HG03175 (cell line): ENCODE data around the gene MEDAG.
"Not testable (repeated sequence)": the region's sequence is repeated elsewhere in the genome, so short reads cannot be mapped to it uniquely, and the experiment has no call there.

Source experiments
- ATAC-seq: cut with Tn5 transposase; IDR thresholded peaks from one replicate; pipeline ENCODE4 v1.9.1; 2021; ENCODE audit warnings: mild to moderate bottlenecking, moderate library complexity; ENCODE audit not compliant: unreplicated experiment

The MEDAG gene

GRCh38 chr13:30906411-30907051 lies 460 bp downstream of the MEDAG start:
- ATAC-seq = no peak

DNA sequence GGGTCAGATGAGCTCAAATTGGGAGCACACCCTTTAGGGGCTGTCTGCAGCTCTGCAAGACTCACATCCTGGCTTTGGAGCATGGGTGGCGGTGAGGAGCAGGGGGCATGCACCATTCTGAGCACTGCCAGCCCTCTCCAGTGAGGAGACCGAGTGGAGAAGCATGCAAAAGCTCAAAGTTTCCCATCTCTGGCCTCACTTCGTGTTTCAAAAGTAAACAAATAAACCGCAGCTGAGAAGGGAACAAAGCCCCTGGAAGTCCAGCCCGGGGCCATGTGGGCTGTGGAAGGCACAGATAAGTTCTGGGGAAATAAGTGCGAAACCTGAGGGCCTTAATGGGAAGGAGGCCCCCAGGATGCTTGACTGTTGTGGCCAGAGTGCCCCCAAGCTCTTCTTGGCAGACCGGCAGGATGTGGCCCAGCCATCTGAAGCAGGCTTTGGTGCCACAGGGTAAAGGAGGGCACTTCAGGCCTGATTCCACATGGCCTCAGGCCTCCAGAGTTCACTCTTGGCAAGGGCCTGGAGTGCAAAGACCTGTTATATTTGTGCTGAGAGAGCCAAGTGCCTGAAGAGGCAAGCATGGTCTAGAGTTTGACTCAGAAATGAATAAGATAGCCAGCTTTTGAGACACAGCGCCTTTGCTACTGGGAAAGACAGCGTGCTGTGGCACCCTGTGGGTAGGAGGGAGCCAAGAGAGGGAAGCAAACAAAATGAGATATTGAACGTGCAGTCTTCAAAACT lies 1.2 kb downstream of the MEDAG start:
- ATAC-seq = no peak

GRCh38 chr13:30908416-30908980 lies 2.4 kb downstream of the MEDAG start:
- ATAC-seq = no peak

DNA sequence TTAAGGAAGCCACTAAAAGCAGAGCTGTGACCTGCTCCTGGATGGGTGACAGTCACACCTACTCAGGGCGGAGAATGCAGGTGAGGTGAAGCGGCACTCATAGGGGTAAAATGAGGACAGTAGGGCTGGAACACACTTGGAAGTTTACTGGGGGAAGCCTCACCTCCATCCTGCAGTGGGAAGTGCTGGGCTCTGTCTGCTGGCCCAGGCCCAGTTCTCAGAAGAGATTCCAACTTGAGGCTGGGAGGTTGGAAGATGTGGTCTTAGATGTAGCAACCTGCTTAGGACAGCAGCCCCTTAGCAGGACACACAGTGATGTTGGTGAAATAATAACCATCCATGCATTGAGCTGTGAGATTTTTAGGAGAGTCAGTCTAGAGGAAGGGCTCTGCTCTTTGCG lies 4.6 kb downstream of the MEDAG start:
- no peak for ATAC-seq

- ATAC-seq = no peak
Measured at GRCh38 chr13:30915691-30916541, 9.8 kb downstream of the MEDAG start.

DNA sequence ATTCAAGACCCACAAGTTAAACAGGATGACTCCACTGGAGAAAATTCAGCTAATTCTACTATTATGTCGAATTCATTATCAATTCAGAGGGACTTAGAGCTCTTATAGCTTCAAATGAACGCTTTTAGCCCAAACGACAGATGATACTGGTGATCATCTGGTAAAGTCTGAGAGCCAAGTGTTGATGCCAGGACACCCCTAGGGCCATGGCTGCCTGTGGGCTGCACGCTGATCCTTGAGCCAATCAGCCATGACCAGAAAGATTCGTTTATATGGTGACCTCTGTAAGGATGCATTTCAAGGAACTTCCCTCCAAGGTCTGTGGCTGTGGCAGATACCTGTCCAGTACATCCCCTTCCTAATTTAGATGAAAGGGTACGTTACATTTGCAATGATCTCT lies 10.9 kb downstream of the MEDAG start:
- ATAC-seq = no peak

DNA sequence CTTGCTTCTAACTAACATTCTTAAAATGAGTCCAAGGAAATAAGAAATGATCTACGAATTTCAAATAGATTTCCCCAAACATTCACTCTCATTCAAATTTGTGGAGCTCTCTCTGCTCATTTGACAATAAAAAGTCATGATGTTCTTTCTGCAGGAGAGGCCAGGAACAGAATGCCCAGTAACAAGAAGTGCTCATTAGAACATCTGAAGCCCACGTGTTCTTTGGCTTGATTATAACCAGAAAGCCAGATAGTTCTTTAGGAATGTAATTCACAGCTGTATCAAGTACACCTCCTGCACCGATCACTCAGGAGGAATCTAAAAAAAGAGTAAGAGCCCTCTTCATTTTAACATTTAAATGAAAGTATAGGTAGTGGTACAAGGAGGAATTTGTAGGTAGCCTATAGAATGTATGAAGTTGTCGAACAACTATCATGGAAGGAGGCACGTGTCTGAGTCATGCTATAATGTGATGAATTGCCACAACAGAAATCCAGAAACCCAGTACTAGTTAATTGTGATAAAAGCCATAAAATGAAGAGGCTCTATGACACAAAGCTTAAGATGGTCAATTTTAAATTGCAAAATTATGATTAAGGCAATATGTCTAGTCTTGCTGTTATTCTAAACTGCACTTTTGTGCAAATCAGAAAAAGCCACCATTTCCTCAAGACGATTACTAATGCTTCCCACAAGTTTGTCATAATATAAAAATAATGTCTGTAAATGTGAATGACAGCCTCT lies 12.8 kb downstream of the MEDAG start:
- ATAC-seq = no peak

DNA sequence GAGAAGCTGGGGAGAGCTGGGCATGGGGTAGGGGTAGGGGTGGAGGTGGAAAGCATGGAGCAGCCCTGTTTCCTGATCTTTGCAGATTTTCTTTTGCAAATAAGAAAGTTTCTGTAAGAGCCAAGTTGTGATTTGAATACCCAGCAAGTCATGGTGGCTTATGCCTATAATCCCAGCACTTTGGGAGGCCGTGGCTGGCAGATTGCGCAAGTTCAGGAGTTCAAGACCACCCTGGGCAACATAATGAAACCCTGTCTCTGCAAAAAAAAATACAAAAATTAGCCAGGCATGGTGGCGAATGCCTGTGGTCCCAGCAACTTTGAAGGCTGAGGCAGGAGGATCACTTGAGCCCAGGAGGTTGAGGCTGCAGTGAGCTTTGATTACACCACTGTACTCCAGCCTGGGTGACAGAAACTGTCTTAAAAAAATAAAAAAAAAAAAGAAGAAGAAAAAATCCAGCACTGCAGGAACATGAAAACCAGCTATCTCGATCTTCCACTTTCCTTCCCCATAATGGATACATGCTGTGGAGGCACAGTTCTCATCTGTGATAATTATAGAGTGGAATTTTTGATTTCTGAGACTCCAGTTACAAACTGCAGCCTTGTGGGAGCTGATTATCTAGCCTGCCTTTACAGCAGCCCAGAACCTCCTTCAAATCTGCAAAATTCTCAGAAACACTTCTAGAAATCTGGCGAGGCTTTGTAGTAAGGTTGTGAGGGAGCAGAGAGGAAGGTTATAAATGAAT lies 14.3 kb downstream of the MEDAG start:
- ATAC-seq = no peak

DNA sequence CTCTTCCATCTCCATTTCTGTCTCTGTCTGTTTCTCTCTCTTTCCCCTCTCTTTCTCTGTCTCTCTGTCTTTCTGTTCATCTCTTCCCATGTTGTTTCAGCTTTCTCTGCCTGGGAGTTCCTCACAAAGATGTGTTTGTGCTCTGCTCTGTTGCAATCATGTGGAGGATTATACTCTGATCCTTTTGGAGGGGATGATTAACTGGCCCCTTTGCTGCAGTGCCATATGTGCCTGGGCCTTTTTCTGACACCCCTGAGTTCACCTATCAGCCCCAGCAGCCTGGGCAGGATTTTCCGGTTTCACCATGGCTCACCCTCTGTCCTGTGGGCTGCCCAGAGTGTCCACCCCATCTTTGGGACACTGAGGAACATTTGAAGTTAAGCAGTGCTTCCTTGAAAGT lies 17.3 kb downstream of the MEDAG start:
- ATAC-seq = no peak

GRCh38 chr13:30924721-30925120 lies 18.6 kb downstream of the MEDAG start:
- ATAC-seq = no peak

DNA sequence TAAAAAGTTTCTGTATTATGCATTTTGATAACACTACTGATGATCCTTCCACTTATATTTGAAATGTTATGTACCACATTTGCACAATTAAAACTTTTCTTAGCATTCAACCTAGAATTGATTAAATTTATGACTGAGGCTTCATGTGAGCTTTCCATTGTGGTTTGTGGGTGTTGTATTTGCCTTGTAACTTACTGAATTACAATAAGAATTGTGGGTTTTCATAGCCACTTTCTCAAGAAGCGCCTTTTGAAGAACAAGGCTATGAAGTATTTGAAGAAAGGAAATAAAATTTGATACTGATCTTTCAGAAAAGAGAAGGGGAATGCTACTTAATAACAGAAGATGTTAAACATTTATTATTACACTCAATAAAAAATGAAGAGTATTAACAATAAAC lies 19.4 kb downstream of the MEDAG start:
- no peak for ATAC-seq

DNA sequence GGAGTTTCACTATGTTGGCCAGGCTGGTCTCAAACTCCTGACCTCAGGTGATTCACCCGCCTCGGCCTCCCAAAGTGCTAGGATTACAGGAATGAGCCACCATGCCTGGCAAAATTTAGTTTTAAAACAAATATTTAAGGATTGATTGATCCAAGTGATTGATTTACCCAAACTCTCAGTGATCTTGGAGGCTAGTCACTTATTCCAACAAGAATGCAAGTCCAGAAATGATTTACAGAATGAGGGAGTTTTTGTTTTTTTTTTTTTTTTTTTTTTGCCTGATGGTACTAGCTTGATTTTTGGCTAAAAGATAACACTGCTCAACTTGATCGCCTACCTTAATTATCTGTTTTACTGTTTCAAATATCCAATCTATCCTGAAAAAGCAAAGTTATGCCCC lies 20.7 kb downstream of the MEDAG start:
- ATAC-seq = no peak

DNA sequence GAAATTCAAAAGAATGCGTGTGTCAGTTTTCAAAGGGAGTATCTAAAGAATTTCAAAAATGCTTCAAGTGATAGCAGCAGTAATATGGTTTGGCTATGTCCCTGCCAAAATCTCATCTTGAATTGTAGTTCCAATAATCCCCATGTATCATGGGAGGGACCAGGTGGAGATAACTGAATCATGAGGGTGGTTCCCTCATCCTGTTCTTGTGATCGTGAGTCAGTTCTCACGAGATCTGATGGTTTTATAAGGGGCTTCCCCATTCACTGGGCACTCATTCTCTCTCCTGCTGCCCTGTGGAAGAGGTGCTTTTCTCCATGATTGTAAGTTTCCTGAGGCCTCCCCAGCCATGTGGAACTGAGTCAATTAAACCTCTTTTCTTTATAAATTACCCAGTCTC lies 21.1 kb downstream of the MEDAG start:
- ATAC-seq = not testable (repeated sequence)

DNA sequence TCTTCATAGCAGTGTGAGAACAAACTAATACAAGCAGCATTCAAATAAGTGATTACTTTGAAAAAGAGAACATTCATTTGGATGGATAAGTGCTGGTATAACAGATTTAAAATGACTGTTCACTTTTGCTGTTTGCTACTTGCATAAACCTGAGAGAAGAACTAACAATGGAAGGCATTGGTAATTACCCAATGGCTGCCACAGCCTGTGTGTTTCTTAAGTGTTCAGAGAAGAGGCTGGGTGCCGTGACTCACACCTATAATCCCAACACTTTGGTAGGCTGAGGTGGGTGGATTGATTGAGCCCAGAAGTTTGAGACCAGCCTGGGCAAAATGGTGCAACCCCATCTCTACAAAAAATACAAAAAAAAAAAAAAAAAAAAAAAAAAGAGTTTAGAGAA lies 21.5 kb downstream of the MEDAG start:
- ATAC-seq = no peak

- ATAC-seq = no peak
Measured at GRCh38 chr13:30928978-30929377, 22.9 kb downstream of the MEDAG start.

GRCh38 chr13:30932481-30933353 lies 26.6 kb downstream of the MEDAG start, which contains the start of gene TEX26:
TSS of gene TEX26 (plus strand) at chr13:30932656. CDS start at chr13:30932716, 60 bp downstream.
- no peak for ATAC-seq

GRCh38 chr13:30933354-30933670 lies 27.2 kb downstream of the MEDAG start:
- ATAC-seq = no peak

- no peak for ATAC-seq
Measured at GRCh38 chr13:30934381-30934780, 28.3 kb downstream of the MEDAG start.

- ATAC-seq = no peak
Measured at GRCh38 chr13:30934803-30935202, 28.7 kb downstream of the MEDAG start.
